NB4 (cell line): Measurements from ENCODE around the gene CLTRN.

Source experiments
- CTCF ChIP-seq: IDR thresholded peaks from one replicate; pipeline ENCODE4 v1.5.1; 2012; ENCODE audit warnings: low read depth, low read length
- MAX ChIP-seq: IDR thresholded peaks from 2 replicates; pipeline ENCODE4 v1.6.1; 2011; ENCODE audit warnings: low read depth, low read length
- POLR2A ChIP-seq: IDR thresholded peaks from 2 replicates; pipeline ENCODE4 v1.6.1; 2011; ENCODE audit warnings: mild to moderate bottlenecking; ENCODE audit not compliant: insufficient read length; ENCODE audit errors: extremely low read depth

GRCh38 chrX:15645266-15645665, 19.3 kb downstream of the CLTRN start:
- TF ChIP-seq CTCF (no peak), POLR2A (no peak), MAX (no peak)
